ENCODE data around the gene TRIM39.
"Not testable (repeated sequence)": the region's sequence is repeated elsewhere in the genome, so short reads cannot be mapped to it uniquely, and the experiment has no call there.

The TRIM39 gene

DNA sequence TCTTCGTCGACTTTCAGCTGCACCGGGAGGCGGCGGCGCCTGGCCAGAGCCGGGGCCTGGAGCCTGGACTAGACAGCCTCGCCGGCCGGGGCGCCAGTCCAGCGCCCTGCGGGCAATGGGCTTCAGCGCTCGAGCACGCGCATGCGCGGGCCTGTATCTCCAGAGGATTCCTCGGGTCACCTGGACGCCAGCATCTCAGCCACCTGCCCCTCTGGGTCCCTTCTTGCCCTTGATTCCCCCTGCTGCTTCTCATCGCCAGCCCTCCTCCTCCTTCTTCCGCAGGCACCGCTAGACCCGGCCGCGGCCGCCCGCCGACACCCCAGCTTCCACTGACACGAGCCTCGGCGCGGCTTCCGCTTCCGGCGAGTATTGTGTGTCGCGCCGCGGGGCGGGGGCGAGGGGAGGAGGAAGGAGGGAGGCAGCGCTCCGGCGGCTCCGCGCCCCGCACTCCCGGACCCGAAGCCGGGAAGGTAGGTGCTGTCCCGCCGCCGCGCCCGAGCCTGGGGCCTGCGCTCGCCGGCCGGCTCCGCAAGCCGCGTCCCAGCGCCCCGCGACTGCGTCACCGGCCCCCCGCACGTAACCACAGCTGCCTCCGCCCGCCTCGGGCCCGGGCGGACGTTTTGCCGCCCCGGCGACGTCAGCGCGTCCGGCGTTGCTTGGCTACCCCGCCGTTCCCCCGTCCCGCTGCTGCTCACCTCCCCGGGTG lies at the start of gene TRIM39:
Gene TRIM39, plus strand, starts transcription at position 402 of the 706 bp plus-strand sequence. CDS start 2,391 bp downstream, outside the sequence.
- Histone ChIP-seq H3K9ac (ENCODE audit: low read depth in 1 of 2, low read length in 2 of 2) (peak within 1 kb of the TSS; percentile 92 to 95), H3K27ac (ENCODE audit: low read depth in 2 of 2, low read length in 2 of 2) (peak within 1 kb of the TSS; percentile 94 to 97), H3K4me3 (ENCODE audit: low read length in 2 of 2) (peak within 1 kb of the TSS; percentile 98 to 99), H3K36me3 (ENCODE audit: control insufficient read depth in 2 of 2, insufficient read depth in 2 of 2, low read length in 2 of 2) (peaks cover 10 to 21% of the 10 kb centered on the region in 2 donors), H3K9me3 (ENCODE audit: control insufficient read depth in 2 of 2, low read length in 2 of 2) (no peaks in the 10 kb centered on the region), H3K4me1 (ENCODE audit: control insufficient read depth in 2 of 2, insufficient read depth in 2 of 2, low read length in 2 of 2) (peaks cover 15 to 22% of the 10 kb centered on the region in 2 donors), H3K27me3 (ENCODE audit: control insufficient read depth in 2 of 2, insufficient read depth in 2 of 2, low read length in 2 of 2) (no peaks in the 10 kb centered on the region)

GRCh38 chr6:30280988-30281387 lies 45.7 kb upstream of the TRIM39 start:
- not testable (repeated sequence) for H3K9ac ChIP-seq (ENCODE audit: low read depth in 1 of 2, low read length in 2 of 2); H3K4me3 ChIP-seq (ENCODE audit: low read length in 2 of 2); H3K27me3 ChIP-seq (ENCODE audit: control insufficient read depth in 2 of 2, insufficient read depth in 2 of 2, low read length in 2 of 2); H3K27ac ChIP-seq (ENCODE audit: low read depth in 2 of 2, low read length in 2 of 2); H3K36me3 ChIP-seq (ENCODE audit: control insufficient read depth in 2 of 2, insufficient read depth in 2 of 2, low read length in 2 of 2); H3K4me1 ChIP-seq (ENCODE audit: control insufficient read depth in 2 of 2, insufficient read depth in 2 of 2, low read length in 2 of 2)
- peaks cover 30 to 38% of the 10 kb centered on the region in 2 donors for H3K9me3 ChIP-seq (ENCODE audit: control insufficient read depth in 2 of 2, low read length in 2 of 2)

DNA sequence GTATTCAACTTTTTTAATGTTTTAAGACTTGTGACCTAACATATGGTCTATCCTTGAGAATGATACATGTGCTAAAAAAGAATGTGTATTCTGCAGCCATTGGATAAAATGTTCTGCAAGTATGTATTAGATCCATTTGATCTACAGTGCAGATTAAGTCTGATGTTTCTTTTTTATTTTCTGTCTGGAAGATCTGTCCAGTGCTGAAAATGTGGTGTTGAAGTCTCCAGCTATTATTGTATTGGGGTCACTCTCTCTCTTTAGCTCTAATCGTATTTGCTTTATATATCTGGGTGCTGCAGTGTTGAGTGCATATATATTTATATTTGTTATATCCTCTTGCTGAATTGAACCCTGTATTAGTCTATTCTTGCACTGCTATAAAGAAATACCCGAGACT lies 44.2 kb upstream of the TRIM39 start:
- Histone ChIP-seq H3K9me3 (ENCODE audit: control insufficient read depth in 2 of 2, low read length in 2 of 2) (peaks cover 36 to 38% of the 10 kb centered on the region in 2 donors), H3K4me1 (ENCODE audit: control insufficient read depth in 2 of 2, insufficient read depth in 2 of 2, low read length in 2 of 2) (no peaks in the 10 kb centered on the region), H3K27ac (ENCODE audit: low read depth in 2 of 2, low read length in 2 of 2) (no peak overlapping the region)

DNA sequence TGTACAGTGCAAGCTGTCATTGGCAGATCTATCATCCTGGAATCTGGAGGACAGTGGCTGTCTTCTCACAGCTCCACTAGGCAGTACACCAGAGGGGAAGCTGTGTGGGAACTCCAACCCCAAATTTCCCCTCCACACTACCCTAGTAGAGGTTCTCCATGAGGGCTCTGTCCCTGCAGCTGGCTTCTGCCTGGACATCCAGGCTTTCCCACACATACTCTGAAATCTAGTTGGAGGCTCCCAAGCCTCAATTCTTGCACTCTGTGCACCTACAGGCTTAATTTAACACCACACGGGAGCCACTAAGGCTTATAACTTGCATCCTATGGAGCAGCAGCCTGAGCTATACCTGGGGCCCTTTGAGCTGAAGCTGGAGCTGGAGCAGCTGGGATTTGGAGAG lies 43.0 kb upstream of the TRIM39 start:
- Histone ChIP-seq H3K4me1 (ENCODE audit: control insufficient read depth in 2 of 2, insufficient read depth in 2 of 2, low read length in 2 of 2) (no peaks in the 10 kb centered on the region), H3K4me3 (ENCODE audit: low read length in 2 of 2) (no peak overlapping the region), H3K27ac (ENCODE audit: low read depth in 2 of 2, low read length in 2 of 2) (no peak overlapping the region), H3K36me3 (ENCODE audit: control insufficient read depth in 2 of 2, insufficient read depth in 2 of 2, low read length in 2 of 2) (peaks cover 0 to 3% of the 10 kb centered on the region in 2 donors), H3K27me3 (ENCODE audit: control insufficient read depth in 2 of 2, insufficient read depth in 2 of 2, low read length in 2 of 2) (no peaks in the 10 kb centered on the region), H3K9me3 (ENCODE audit: control insufficient read depth in 2 of 2, low read length in 2 of 2) (peaks cover 36 to 38% of the 10 kb centered on the region in 2 donors), H3K9ac (ENCODE audit: low read depth in 1 of 2, low read length in 2 of 2) (no peak overlapping the region)

More for the DNA sequence above, 44.2 kb upstream of the TRIM39 start:
- H3K36me3 ChIP-seq (ENCODE audit: control insufficient read depth in 2 of 2, insufficient read depth in 2 of 2, low read length in 2 of 2) = no peaks in the 10 kb centered on the region
- H3K27me3 ChIP-seq (ENCODE audit: control insufficient read depth in 2 of 2, insufficient read depth in 2 of 2, low read length in 2 of 2) = no peaks in the 10 kb centered on the region
- H3K4me3 ChIP-seq (ENCODE audit: low read length in 2 of 2) = no peak overlapping the region
- H3K9ac ChIP-seq (ENCODE audit: low read depth in 1 of 2, low read length in 2 of 2) = no peak overlapping the region

DNA sequence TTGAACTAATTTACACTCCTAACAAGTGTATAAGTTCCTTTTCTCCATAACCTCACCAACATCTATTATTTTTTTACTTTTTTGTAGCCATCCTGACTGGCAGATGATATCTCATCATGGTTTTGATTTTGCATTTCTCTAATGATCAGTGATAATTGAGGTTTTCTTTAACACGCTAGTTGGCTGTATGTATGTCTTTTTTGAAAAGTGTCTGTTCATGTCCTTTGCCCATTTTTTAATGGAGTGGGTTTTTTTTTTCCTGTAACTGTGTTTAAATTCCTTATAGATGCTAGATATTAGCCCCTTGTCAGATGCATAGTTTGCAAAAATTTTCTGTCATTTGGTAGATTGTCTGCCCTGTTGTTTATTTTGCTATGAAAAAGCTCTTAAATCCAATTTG lies 39.6 kb upstream of the TRIM39 start:
- peaks cover 18 to 28% of the 10 kb centered on the region in 2 donors for H3K36me3 ChIP-seq (ENCODE audit: control insufficient read depth in 2 of 2, insufficient read depth in 2 of 2, low read length in 2 of 2)
- H3K4me1 ChIP-seq (ENCODE audit: control insufficient read depth in 2 of 2, insufficient read depth in 2 of 2, low read length in 2 of 2) = no peaks in the 10 kb centered on the region
- H3K4me3 ChIP-seq (ENCODE audit: low read length in 2 of 2) = no peak overlapping the region
- H3K9ac ChIP-seq (ENCODE audit: low read depth in 1 of 2, low read length in 2 of 2) = no peak overlapping the region
- H3K9me3 ChIP-seq (ENCODE audit: control insufficient read depth in 2 of 2, low read length in 2 of 2) = peaks cover 21 to 25% of the 10 kb centered on the region in 2 donors
- no peaks in the 10 kb centered on the region for H3K27me3 ChIP-seq (ENCODE audit: control insufficient read depth in 2 of 2, insufficient read depth in 2 of 2, low read length in 2 of 2)
- no peak overlapping the region for H3K27ac ChIP-seq (ENCODE audit: low read depth in 2 of 2, low read length in 2 of 2)

DNA sequence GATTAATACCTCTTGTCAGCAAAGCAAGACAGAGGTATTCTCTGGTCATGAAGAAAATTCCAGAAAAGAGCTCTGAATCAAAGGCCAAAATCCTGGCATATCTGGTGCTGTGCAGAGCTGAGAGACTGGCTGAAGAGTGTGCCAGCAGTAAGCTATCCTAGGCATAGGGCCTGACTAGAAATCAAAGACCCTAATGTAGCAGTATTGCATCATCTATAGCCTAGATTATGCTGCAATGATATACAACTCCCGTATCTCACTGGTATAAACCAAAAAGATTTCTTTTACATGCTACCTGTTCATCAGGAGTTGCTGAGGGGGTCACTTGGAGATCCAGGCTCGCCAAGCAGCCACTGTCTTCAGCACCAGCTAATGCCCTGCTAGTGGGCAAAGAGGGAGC lies 30.9 kb upstream of the TRIM39 start:
- Histone ChIP-seq H3K27ac (ENCODE audit: low read depth in 2 of 2, low read length in 2 of 2) (no peak overlapping the region), H3K36me3 (ENCODE audit: control insufficient read depth in 2 of 2, insufficient read depth in 2 of 2, low read length in 2 of 2) (peaks cover 18 to 25% of the 10 kb centered on the region in 2 donors), H3K9ac (ENCODE audit: low read depth in 1 of 2, low read length in 2 of 2) (no peak overlapping the region), H3K9me3 (ENCODE audit: control insufficient read depth in 2 of 2, low read length in 2 of 2) (no peaks in the 10 kb centered on the region), H3K4me3 (ENCODE audit: low read length in 2 of 2) (no peak overlapping the region), H3K27me3 (ENCODE audit: control insufficient read depth in 2 of 2, insufficient read depth in 2 of 2, low read length in 2 of 2) (no peaks in the 10 kb centered on the region), H3K4me1 (ENCODE audit: control insufficient read depth in 2 of 2, insufficient read depth in 2 of 2, low read length in 2 of 2) (no peaks in the 10 kb centered on the region)

DNA sequence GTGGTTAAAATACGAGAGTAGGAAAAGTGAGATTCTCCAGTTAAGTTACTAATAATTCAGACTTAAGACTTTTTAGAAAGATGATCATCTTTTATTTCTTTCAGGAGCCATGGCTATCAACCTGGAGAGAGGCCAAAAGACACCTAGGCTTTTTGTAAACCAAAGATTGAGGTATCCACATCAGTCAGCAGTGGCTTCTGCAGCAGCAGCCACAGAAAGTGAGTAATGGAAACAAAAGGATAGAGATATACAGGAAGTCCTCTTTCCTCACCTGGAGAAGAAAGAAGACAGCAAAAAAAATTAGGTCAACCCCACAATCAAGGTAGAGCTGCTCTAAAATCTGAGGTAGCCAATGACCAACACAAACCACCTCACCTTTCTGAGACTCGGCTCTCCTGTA lies 22.7 kb upstream of the TRIM39 start:
- H3K36me3 ChIP-seq (ENCODE audit: control insufficient read depth in 2 of 2, insufficient read depth in 2 of 2, low read length in 2 of 2) = peaks cover 13 to 23% of the 10 kb centered on the region in 2 donors
- no peak overlapping the region for H3K27ac ChIP-seq (ENCODE audit: low read depth in 2 of 2, low read length in 2 of 2)
- H3K4me3 ChIP-seq (ENCODE audit: low read length in 2 of 2) = no peak overlapping the region
- no peak overlapping the region for H3K9ac ChIP-seq (ENCODE audit: low read depth in 1 of 2, low read length in 2 of 2)
- H3K9me3 ChIP-seq (ENCODE audit: control insufficient read depth in 2 of 2, low read length in 2 of 2) = no peaks in the 10 kb centered on the region
- H3K4me1 ChIP-seq (ENCODE audit: control insufficient read depth in 2 of 2, insufficient read depth in 2 of 2, low read length in 2 of 2) = no peaks in the 10 kb centered on the region
- H3K27me3 ChIP-seq (ENCODE audit: control insufficient read depth in 2 of 2, insufficient read depth in 2 of 2, low read length in 2 of 2) = no peaks in the 10 kb centered on the region

DNA sequence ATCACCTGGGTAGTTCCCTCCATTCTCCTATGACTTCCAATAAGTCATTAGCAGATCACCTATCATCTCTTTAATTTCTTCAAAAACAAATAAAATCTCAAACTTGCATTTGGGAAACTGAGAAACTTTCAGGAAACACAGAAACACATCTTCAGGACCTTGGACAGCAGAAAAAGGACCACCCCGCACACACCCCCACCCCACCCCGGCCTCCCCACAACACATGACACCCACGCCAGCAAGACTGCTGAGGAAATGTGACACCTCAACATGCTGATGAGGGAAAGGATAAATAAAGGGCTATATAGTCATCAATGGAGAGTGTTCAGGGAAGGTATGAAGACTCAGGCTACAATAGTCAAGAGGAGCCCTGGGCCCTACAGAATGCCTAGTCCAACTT lies 15.6 kb upstream of the TRIM39 start:
- Histone ChIP-seq H3K27me3 (ENCODE audit: control insufficient read depth in 2 of 2, insufficient read depth in 2 of 2, low read length in 2 of 2) (no peaks in the 10 kb centered on the region), H3K27ac (ENCODE audit: low read depth in 2 of 2, low read length in 2 of 2) (no peak overlapping the region), H3K4me3 (ENCODE audit: low read length in 2 of 2) (no peak overlapping the region), H3K9ac (ENCODE audit: low read depth in 1 of 2, low read length in 2 of 2) (no peak overlapping the region), H3K9me3 (ENCODE audit: control insufficient read depth in 2 of 2, low read length in 2 of 2) (no peaks in the 10 kb centered on the region), H3K4me1 (ENCODE audit: control insufficient read depth in 2 of 2, insufficient read depth in 2 of 2, low read length in 2 of 2) (no peaks in the 10 kb centered on the region), H3K36me3 (ENCODE audit: control insufficient read depth in 2 of 2, insufficient read depth in 2 of 2, low read length in 2 of 2) (peaks cover 8 to 22% of the 10 kb centered on the region in 2 donors)

DNA sequence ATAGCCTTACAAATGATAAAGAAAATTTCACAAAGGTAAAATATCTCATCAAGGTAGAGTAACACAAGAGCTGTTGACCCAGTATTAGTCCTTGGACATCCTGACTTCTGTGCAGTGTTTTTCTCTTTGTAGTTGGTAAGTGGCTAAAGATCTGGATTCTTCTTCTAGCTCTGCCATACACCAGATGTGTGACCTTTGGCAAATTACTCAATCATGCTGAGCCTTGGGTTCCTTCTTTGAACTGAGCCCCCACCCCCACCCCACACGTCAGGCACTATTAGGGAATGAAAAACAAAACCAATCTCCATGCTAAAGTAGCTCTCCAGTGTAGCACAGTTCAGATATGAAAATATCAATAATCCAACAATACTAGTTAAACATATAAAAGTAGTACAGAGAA lies 15.1 kb upstream of the TRIM39 start:
- no peak overlapping the region for H3K4me3 ChIP-seq (ENCODE audit: low read length in 2 of 2)
- H3K27me3 ChIP-seq (ENCODE audit: control insufficient read depth in 2 of 2, insufficient read depth in 2 of 2, low read length in 2 of 2) = no peaks in the 10 kb centered on the region
- H3K27ac ChIP-seq (ENCODE audit: low read depth in 2 of 2, low read length in 2 of 2) = no peak overlapping the region
- H3K36me3 ChIP-seq (ENCODE audit: control insufficient read depth in 2 of 2, insufficient read depth in 2 of 2, low read length in 2 of 2) = peaks cover 8 to 20% of the 10 kb centered on the region in 2 donors
- H3K4me1 ChIP-seq (ENCODE audit: control insufficient read depth in 2 of 2, insufficient read depth in 2 of 2, low read length in 2 of 2) = no peaks in the 10 kb centered on the region
- H3K9me3 ChIP-seq (ENCODE audit: control insufficient read depth in 2 of 2, low read length in 2 of 2) = no peaks in the 10 kb centered on the region
- H3K9ac ChIP-seq (ENCODE audit: low read depth in 1 of 2, low read length in 2 of 2) = no peak overlapping the region

DNA sequence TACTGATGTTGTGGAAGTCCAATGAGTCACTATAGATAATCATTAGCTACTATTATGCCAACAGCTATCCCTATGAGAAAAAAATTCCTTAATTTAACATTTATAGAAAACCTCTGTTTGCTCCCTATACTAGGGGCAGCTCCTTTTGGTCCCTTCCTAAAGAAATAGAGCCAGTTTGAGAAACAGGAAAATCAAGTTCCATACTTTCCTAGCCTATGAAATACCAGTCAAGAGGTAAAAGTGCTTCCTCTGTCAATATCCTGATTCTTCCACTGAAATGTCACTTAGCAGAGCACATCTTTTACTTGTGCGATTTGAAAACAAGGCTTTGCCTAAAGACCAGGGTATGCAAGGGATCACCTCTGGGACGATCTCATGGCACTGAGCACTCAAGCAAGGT lies 14.5 kb upstream of the TRIM39 start:
- H3K27ac ChIP-seq (ENCODE audit: low read depth in 2 of 2, low read length in 2 of 2) = no peak overlapping the region
- no peaks in the 10 kb centered on the region for H3K9me3 ChIP-seq (ENCODE audit: control insufficient read depth in 2 of 2, low read length in 2 of 2)
- H3K27me3 ChIP-seq (ENCODE audit: control insufficient read depth in 2 of 2, insufficient read depth in 2 of 2, low read length in 2 of 2) = no peaks in the 10 kb centered on the region
- H3K9ac ChIP-seq (ENCODE audit: low read depth in 1 of 2, low read length in 2 of 2) = no peak overlapping the region
- H3K4me1 ChIP-seq (ENCODE audit: control insufficient read depth in 2 of 2, insufficient read depth in 2 of 2, low read length in 2 of 2) = no peaks in the 10 kb centered on the region
- peaks cover 8 to 20% of the 10 kb centered on the region in 2 donors for H3K36me3 ChIP-seq (ENCODE audit: control insufficient read depth in 2 of 2, insufficient read depth in 2 of 2, low read length in 2 of 2)
- no peak overlapping the region for H3K4me3 ChIP-seq (ENCODE audit: low read length in 2 of 2)
